IMR-90 (cell line): Measurements from ENCODE around the gene KTN1. TPM values are rescaled to one million over a fixed set of nuclear protein-coding genes. Genes with fewer than 3 reads are reported as not detected.

ENCODE experiments used
- ATAC-seq: fragments of 200-7000 bp; cut with Tn5 transposase; 2 replicates; pipeline ENCODE4 v1.9.1; 2020; ENCODE audit warnings: low read depth, mild to moderate bottlenecking, moderate library complexity
- BruUV-seq: library from RNA; stranded (reverse); fragments of 400-500 nt; replicated peaks from 2 replicates; lab custom pipeline; 2021; lab: Mats Ljungman, UMichigan
- CTCF ChIA-PET: fragments of 300-600 bp; formaldehyde crosslinking; extraction: SDS; loops from one replicate; lab custom pipeline; 2021; ENCODE audit warnings: antibody characterized with exemption; lab: Yijun Ruan, JAX
- POLR2A ChIA-PET: fragments of 300-600 bp; sonication (Branson Sonifier 250); formaldehyde crosslinking; loops from one replicate; lab custom pipeline; 2022; ENCODE audit warnings: antibody characterized with exemption; ENCODE audit not compliant: unreplicated experiment; lab: Charles Lee
- DNase-seq: peaks from one replicate; pipeline ENCODE4 v3.0.0; 2013
- H2AFZ ChIP-seq: replicated peaks from 2 replicates; pipeline ENCODE3; 2013; ENCODE audit warnings: low read length, mild to moderate bottlenecking; ENCODE audit not compliant: poor library complexity
- H2AK5ac ChIP-seq: 2 replicates; pipeline ENCODE4 v1.6.1; 2013; ENCODE audit warnings: low read depth, low read length, inconsistent platforms
- H2AK9ac ChIP-seq: replicated peaks from 2 replicates; pipeline ENCODE3; 2013; ENCODE audit warnings: mild to moderate bottlenecking, low read depth, low read length, moderate library complexity; ENCODE audit not compliant: poor library complexity
- H2BK120ac ChIP-seq: 2 replicates; pipeline ENCODE4 v1.6.1; 2013; ENCODE audit warnings: low read depth, low read length, inconsistent platforms
- H2BK15ac ChIP-seq: 3 replicates; pipeline ENCODE4 v1.6.1; 2013; ENCODE audit warnings: low read depth, low read length, inconsistent platforms
- H2BK20ac ChIP-seq: 2 replicates; pipeline ENCODE4 v1.6.1; 2013; ENCODE audit warnings: low read depth, mild to moderate bottlenecking, inconsistent platforms, low read length, moderate library complexity
- H2BK5ac ChIP-seq: 2 replicates; pipeline ENCODE4 v1.6.1; 2013; ENCODE audit warnings: mild to moderate bottlenecking, low read depth, low read length, inconsistent platforms; ENCODE audit not compliant: poor library complexity, severe bottlenecking
- H3K14ac ChIP-seq: replicated peaks from 2 replicates; pipeline ENCODE4 v1.6.1; 2013; ENCODE audit warnings: low read depth, low read length, inconsistent platforms
- H3K18ac ChIP-seq: 2 replicates; pipeline ENCODE4 v1.6.1; 2013; ENCODE audit warnings: low read depth, low read length, control low read depth
- H3K23ac ChIP-seq: 2 replicates; pipeline ENCODE4 v1.6.1; 2013; ENCODE audit warnings: low read depth, low read length, inconsistent platforms
- H3K27ac ChIP-seq: 2 replicates; pipeline ENCODE4 v1.5.1; 2013; ENCODE audit warnings: mild to moderate bottlenecking, control low read depth, low read length; ENCODE audit not compliant: insufficient read depth
- H3K27me3 ChIP-seq: 2 replicates; pipeline ENCODE4 v1.6.1; 2013; ENCODE audit warnings: low read length; ENCODE audit not compliant: control insufficient read depth, insufficient read depth
- H3K36me3 ChIP-seq: 2 replicates; pipeline ENCODE4 v1.6.1; 2013; ENCODE audit warnings: low read length, mixed read lengths; ENCODE audit not compliant: control insufficient read depth, insufficient read depth
- H3K4ac ChIP-seq: 2 replicates; pipeline ENCODE4 v1.6.1; 2013; ENCODE audit warnings: low read depth, low read length, inconsistent platforms
- H3K4me1 ChIP-seq: 2 replicates; pipeline ENCODE4 v1.6.1; 2013; ENCODE audit warnings: low read length, mixed read lengths; ENCODE audit not compliant: control insufficient read depth, insufficient read depth
- H3K4me2 ChIP-seq: 2 replicates; pipeline ENCODE4 v1.6.1; 2013; ENCODE audit warnings: low read depth, mild to moderate bottlenecking, control low read depth, low read length, moderate library complexity
- H3K4me3 ChIP-seq: 2 replicates; pipeline ENCODE4 v1.5.1; 2013; ENCODE audit warnings: low read depth, mild to moderate bottlenecking, control low read depth, low read length, moderate library complexity; ENCODE audit not compliant: insufficient read depth
- H3K56ac ChIP-seq: 2 replicates; pipeline ENCODE4 v1.6.1; 2013; ENCODE audit warnings: low read length, inconsistent platforms; ENCODE audit not compliant: insufficient read depth; ENCODE audit errors: extremely low read depth
- H3K79me1 ChIP-seq, 2 experiments: 2 replicates each; pipeline ENCODE4 v1.6.1; 2013; ENCODE audit warnings: low read length in 2 of 2, inconsistent platforms in 1 of 2, low read depth in 1 of 2
- H3K9ac ChIP-seq: 2 replicates; pipeline ENCODE4 v1.6.1; 2013; ENCODE audit warnings: low read depth, low read length, control low read depth
- H3K9me1 ChIP-seq: 2 replicates; pipeline ENCODE4 v1.6.1; 2013; ENCODE audit warnings: low read length, inconsistent platforms; ENCODE audit not compliant: insufficient read depth
- H3K9me3 ChIP-seq: 2 replicates; pipeline ENCODE4 v1.6.1; 2013; ENCODE audit warnings: low read length; ENCODE audit not compliant: control insufficient read depth, insufficient read depth
- H4K20me1 ChIP-seq: 2 replicates; pipeline ENCODE4 v1.6.1; 2013; ENCODE audit warnings: low read length, inconsistent platforms; ENCODE audit not compliant: insufficient read depth
- H4K5ac ChIP-seq: 2 replicates; pipeline ENCODE4 v1.6.1; 2013; ENCODE audit warnings: mild to moderate bottlenecking, low read depth, low read length, control low read depth
- H4K8ac ChIP-seq, 2 experiments: 2 replicates each; pipeline ENCODE4 v1.6.1; 2013; ENCODE audit warnings: low read depth in 2 of 2, low read length in 2 of 2, control low read depth in 1 of 2, inconsistent platforms in 1 of 2
- H4K91ac ChIP-seq: 2 replicates; pipeline ENCODE4 v1.6.1; 2013; ENCODE audit warnings: low read depth, low read length, inconsistent platforms; ENCODE audit not compliant: insufficient read depth
- BHLHE40 ChIP-seq: fragments of 150-350 bp; IDR thresholded peaks from 2 replicates; pipeline ENCODE4 v1.6.1; 2016; ENCODE audit warnings: mild to moderate bottlenecking, low read depth, low read length
- CEBPB ChIP-seq: IDR thresholded peaks from 2 replicates; pipeline ENCODE4 v1.6.1; 2012; ENCODE audit warnings: low read depth, low read length, improper control_type of control experiment
- MAFK ChIP-seq: IDR thresholded peaks from 2 replicates; pipeline ENCODE4 v1.6.1; 2012; ENCODE audit warnings: low read depth, low read length, improper control_type of control experiment
- POLR2A ChIP-seq: IDR thresholded peaks from 2 replicates; pipeline ENCODE4 v1.6.1; 2012; ENCODE audit warnings: mild to moderate bottlenecking, low read depth, low read length
- SMC3 ChIP-seq: fragments of 150-350 bp; IDR thresholded peaks from 2 replicates; pipeline ENCODE4 v1.6.1; 2016; ENCODE audit warnings: low read depth, mild to moderate bottlenecking, antibody characterized with exemption, low read length, moderate library complexity
- WGBS, 2 experiments: methylation state at CpG; one replicate each; pipeline versions ENCODE4 v1.1.5 to v1.1.7; 2013; ENCODE audit warnings: missing lambda C conversion rate in 2 of 2; ENCODE audit not compliant: insufficient read length in 1 of 2; ENCODE audit errors: extremely low coverage in 2 of 2; 5-methylcytosine and 5-hydroxymethylcytosine counted together
- dilution Hi-C: fragments of 300-500 bp; cut with HindIII; formaldehyde crosslinking; loops from one replicate; pipeline ENCODE4 v1.14.3; 2018; ENCODE audit warnings: low sequenced_read_pairs; ENCODE audit not compliant: unreplicated experiment
- in situ Hi-C: fragments of 300-500 bp; cut with MboI; formaldehyde crosslinking; loops from 3 replicates; pipeline ENCODE4 v1.14.3; 2019; ENCODE audit warnings: low sequenced_read_pairs, inconsistent platforms, mixed read lengths
- intact Hi-C: fragments of 100-400 bp; cut with micrococcal nuclease; formaldehyde crosslinking; loops from 2 replicates; pipeline ENCODE4 v1.10.0; 2022
- polyA plus RNA-seq, 3 experiments: library from polyadenylated mRNA; depleted of rRNA; stranded (reverse); fragments of >200 nt; gene quantifications; 2 replicates each; pipeline ENCODE4 v1.2.3, GENCODE V29; 2012; ENCODE audit warnings: low replicate concordance in 1 of 3
- total RNA-seq: library from RNA; depleted of rRNA; stranded (reverse); fragments of >200 nt; gene quantifications from 2 replicates; pipeline ENCODE4 v1.2.3, GENCODE V29; 2012
- TF ChIP-seq, protein P1 (sequence below): fragments of 150-350 bp; IDR thresholded peaks from 2 replicates; pipeline ENCODE4 v1.6.1; 2017; ENCODE audit warnings: mild to moderate bottlenecking, antibody characterized with exemption, low read length, low read depth

The KTN1 gene
- total and polyA plus RNA-seq, 2 of the 4 experiments (the other 2 are of a cell fraction) = 42.1 to 57.2 TPM

DNA sequence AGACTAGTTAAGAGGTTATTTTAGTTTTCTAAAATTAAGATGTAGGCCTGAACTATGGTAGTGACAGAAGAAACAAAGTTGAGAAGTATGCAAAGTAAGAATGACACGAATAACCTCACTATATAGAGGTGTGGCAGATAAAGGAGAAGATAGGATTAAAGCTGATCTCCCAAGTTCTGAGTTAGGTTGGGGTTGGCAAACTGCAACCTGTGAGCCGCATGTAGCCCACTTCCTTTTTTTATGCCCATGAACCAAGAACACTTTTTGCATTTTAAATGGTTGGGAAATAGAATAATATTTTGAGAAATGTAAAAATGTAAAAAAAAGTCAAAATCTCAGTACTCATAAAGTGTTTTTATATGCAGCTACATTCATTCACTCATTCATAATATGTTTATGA, 34.3 kb downstream of the KTN1 start:
- H2BK15ac ChIP-seq = no peak overlapping the region
- no peak overlapping the region for H3K18ac ChIP-seq
- no peak for TF ChIP-seq POLR2A
- no peak for TF ChIP-seq BHLHE40
- no peak for TF ChIP-seq SMC3
- TF ChIP-seq, protein P1, sequence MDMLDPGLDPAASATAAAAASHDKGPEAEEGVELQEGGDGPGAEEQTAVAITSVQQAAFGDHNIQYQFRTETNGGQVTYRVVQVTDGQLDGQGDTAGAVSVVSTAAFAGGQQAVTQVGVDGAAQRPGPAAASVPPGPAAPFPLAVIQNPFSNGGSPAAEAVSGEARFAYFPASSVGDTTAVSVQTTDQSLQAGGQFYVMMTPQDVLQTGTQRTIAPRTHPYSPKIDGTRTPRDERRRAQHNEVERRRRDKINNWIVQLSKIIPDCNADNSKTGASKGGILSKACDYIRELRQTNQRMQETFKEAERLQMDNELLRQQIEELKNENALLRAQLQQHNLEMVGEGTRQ = no peak
- TF ChIP-seq CEBPB = no peak
- TF ChIP-seq MAFK = no peak
- in situ Hi-C loops (no loop called here), intact Hi-C loops (no loop called here), dilution Hi-C loops (no loop called here)
- H3K27me3 ChIP-seq = no peaks in the 10 kb centered on the region
- H3K9me1 ChIP-seq = peaks cover 3% of the 10 kb centered on the region; the same call in 1 of the 2 replicates
- no peak overlapping the region for H4K5ac ChIP-seq
- no peak overlapping the region for H3K27ac ChIP-seq
- no peak overlapping the region for H3K4me3 ChIP-seq
- H3K79me1 ChIP-seq = peaks cover 36 to 45% of the 10 kb centered on the region in 2 experiments
- H3K9me3 ChIP-seq = no peaks in the 10 kb centered on the region
- ChIA-PET CTCF (no interaction called here), POLR2A (no interaction called here)
- H4K8ac ChIP-seq = no peak overlapping the region
- no peak overlapping the region for H2BK20ac ChIP-seq
- H2AFZ ChIP-seq = no peak overlapping the region
- no peak overlapping the region for H2AK9ac ChIP-seq
- peaks cover 13% of the 10 kb centered on the region; the same call in 1 of the 2 replicates for H4K20me1 ChIP-seq
- H3K9ac ChIP-seq = no peak overlapping the region
- WGBS, 2 experiments = no CpG with 5 or more reads among the region's 2 CpGs
- H3K4me1 ChIP-seq = peaks cover 2% of the 10 kb centered on the region; the same call in 1 of the 2 replicates
- no peak overlapping the region for H3K23ac ChIP-seq
- BruUV-seq = no TSS peak
- peaks cover 16% of the 10 kb centered on the region for H3K36me3 ChIP-seq
- no peak overlapping the region for H2BK5ac ChIP-seq
- DNase-seq (no peak), ATAC-seq (no peak)
- no peak overlapping the region for H3K14ac ChIP-seq
- H4K91ac ChIP-seq = no peak overlapping the region
- no peak overlapping the region for H2AK5ac ChIP-seq
- H2BK120ac ChIP-seq = no peak overlapping the region
- H3K4me2 ChIP-seq = no peak overlapping the region
- H3K4ac ChIP-seq = no peak overlapping the region
- no peak overlapping the region for H3K56ac ChIP-seq
